Measurements from ENCODE around the gene LONP2.
"Not testable (repeated sequence)": the region's sequence is repeated elsewhere in the genome, so short reads cannot be mapped to it uniquely, and the experiment has no call there.

The LONP2 gene

GRCh38 chr16:48235556-48236136 lies 8.5 kb upstream of the LONP2 start:
- DNase-seq (ENCODE audit: low read depth): no peak

- DNase-seq (ENCODE audit: low read depth): no peak
Observed at GRCh38 chr16:48236286-48236685, 7.8 kb upstream of the LONP2 start.

- not testable (repeated sequence) for DNase-seq (ENCODE audit: low read depth)
Observed at GRCh38 chr16:48240147-48240546, 4.0 kb upstream of the LONP2 start.

- no peak for DNase-seq (ENCODE audit: low read depth)
Observed at GRCh38 chr16:48244863-48245195, 729 bp downstream of the LONP2 start.

GRCh38 chr16:48246066-48246465 lies 2.0 kb downstream of the LONP2 start:
- DNase-seq (ENCODE audit: low read depth): no peak

- DNase-seq (ENCODE audit: low read depth): no peak
Observed at GRCh38 chr16:48247311-48247710, 3.2 kb downstream of the LONP2 start, which contains the start of gene ABCC11. Gene ABCC11 (minus strand): TSS chr16:48247539. CDS start chr16:48231921, 15,618 bp downstream.

GRCh38 chr16:48250520-48251278 lies 6.6 kb downstream of the LONP2 start:
- no peak for DNase-seq (ENCODE audit: low read depth)

- DNase-seq (ENCODE audit: low read depth): no peak
Observed at GRCh38 chr16:48252013-48252412, 7.9 kb downstream of the LONP2 start.

- no peak for DNase-seq (ENCODE audit: low read depth)
Observed at GRCh38 chr16:48256579-48257177, 12.6 kb downstream of the LONP2 start.

GRCh38 chr16:48261569-48261968 lies 17.5 kb downstream of the LONP2 start:
- DNase-seq (ENCODE audit: low read depth): no peak

- DNase-seq (ENCODE audit: low read depth): no peak
Observed at GRCh38 chr16:48262631-48263030, 18.5 kb downstream of the LONP2 start.

GRCh38 chr16:48269011-48269410 lies 24.9 kb downstream of the LONP2 start:
- no peak for DNase-seq (ENCODE audit: low read depth)

- no peak for DNase-seq (ENCODE audit: low read depth)
Observed at GRCh38 chr16:48271728-48272127, 27.6 kb downstream of the LONP2 start.

GRCh38 chr16:48272837-48273421 lies 28.8 kb downstream of the LONP2 start:
- no peak for DNase-seq (ENCODE audit: low read depth)

- no peak for DNase-seq (ENCODE audit: low read depth)
Observed at GRCh38 chr16:48274476-48274875, 30.4 kb downstream of the LONP2 start.

GRCh38 chr16:48276102-48276501 lies 32.0 kb downstream of the LONP2 start:
- no peak for DNase-seq (ENCODE audit: low read depth)

- no peak for DNase-seq (ENCODE audit: low read depth)
Observed at GRCh38 chr16:48277158-48277557, 33.1 kb downstream of the LONP2 start.

- DNase-seq (ENCODE audit: low read depth): no peak
Observed at GRCh38 chr16:48279199-48279598, 35.1 kb downstream of the LONP2 start.

- DNase-seq (ENCODE audit: low read depth): no peak
Observed at GRCh38 chr16:48280546-48280945, 36.4 kb downstream of the LONP2 start.

- DNase-seq (ENCODE audit: low read depth): no peak
Observed at GRCh38 chr16:48282636-48283263, 38.6 kb downstream of the LONP2 start.

GRCh38 chr16:48284772-48285409 lies 40.8 kb downstream of the LONP2 start:
- no peak for DNase-seq (ENCODE audit: low read depth)

- no peak for DNase-seq (ENCODE audit: low read depth)
Observed at GRCh38 chr16:48287239-48287638, 43.1 kb downstream of the LONP2 start.
